Nucleus accumbens (tissue), 56 donors: ENCODE data around the gene ATP12A.

Experiments
- DNase-seq, 56 donors: peaks; one replicate each; lab custom pipeline; 2025; lab: John Stamatoyannopoulos, UW

Gene ATP12A

DNA sequence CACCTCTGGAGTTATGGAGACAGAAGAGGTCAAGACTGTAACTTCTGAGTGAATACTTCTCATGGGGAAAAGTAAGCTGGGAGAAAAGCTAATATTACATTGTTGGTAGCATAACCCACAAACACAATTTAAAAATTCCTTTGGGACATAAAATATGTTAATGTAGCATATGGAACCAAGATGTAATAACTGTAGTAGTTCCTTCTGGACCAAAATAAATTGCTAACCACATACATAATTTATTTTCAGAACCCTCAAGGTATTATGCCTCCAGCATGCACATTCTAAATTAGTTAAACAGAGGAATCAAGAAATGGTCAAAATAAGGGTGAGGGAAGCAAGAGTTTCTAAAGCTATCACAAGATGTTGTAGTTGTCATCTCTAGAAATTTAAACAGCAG is 79.0 kb downstream of the ATP12A start:
- no peak for DNase-seq
